GM21717 (cell line): ENCODE measurements around the gene VWF.

ENCODE experiments used
- ATAC-seq: cut with Tn5 transposase; IDR thresholded peaks from one replicate; pipeline ENCODE4 v1.9.1; 2021; ENCODE audit warnings: mild to moderate bottlenecking, moderate library complexity; ENCODE audit not compliant: unreplicated experiment

VWF gene

DNA sequence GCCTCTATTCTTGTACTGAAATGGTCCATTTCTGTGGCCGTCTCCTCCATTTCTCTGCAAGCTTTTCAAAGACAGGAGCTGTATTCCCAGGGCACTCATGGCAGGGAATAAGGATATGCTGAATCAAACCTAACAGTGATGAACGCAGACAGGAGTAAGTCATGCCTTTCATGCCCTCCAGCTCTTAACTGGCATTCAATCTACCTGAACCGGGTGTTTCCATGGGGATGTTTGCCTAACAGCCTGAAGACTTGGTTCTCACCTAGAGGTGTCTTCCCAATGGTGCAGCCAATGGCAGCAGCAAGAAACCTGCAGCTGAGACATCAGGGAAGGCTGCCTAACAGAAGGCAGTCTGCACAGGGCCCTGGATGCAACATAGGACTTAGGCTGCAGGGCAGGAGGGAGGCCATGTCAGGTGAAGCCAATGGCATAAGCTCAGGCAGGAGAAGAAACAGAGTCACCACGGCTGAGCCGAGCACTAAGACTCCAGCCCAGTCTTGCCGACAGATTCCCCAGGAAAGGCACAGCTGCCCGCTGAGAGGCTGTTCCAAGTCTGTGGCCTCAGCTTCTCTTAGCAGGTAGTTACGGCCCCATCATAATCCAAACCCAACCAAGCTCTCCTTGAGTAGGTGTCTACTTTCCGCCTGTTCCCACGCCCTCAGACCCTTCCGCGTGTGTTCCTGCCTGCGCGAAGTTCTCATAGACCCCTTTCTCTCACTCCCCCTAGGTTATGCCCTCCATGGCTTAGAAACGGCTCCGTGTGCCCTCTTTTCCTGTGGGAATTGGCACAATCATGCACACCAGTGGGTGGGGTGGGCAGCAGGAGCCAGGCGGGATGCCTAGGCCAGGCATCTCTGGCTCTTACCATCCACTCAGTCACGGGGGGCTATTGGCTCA, 44.1 kb downstream of the VWF start:
- ATAC-seq = no peak

DNA sequence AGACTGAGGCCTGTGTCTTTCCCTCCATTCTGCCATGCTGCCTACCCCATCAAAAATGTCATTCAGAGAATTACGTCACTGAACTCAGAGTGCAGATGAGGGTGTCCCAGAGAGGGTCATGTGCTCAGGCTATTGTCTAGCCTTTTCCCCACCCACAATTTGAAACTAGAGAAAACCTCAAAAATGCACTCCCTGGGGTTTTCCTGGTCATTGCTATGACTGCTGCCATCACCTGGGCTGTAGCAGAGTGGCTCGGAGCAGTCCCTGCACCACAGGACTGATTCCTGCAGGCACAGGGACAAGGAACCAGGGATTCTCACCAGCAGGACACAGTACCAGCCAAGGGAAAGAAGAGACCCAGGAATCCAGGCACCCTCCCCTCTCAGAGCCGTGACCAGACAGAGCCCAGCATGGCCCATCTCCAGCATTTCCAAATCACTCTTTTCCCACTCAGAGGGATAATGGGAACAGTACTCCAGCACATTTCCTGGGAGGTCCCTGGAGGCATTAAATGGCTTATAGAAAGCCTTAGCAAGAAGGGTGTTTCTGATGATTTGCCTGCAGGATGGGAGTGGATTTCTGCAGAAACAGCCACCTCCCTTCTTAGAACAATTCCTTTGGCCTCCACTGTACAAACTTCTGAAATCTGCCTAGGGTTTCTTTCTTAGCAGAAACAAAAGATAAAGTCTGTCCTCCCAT, 45.9 kb downstream of the VWF start:
- ATAC-seq = no peak

DNA sequence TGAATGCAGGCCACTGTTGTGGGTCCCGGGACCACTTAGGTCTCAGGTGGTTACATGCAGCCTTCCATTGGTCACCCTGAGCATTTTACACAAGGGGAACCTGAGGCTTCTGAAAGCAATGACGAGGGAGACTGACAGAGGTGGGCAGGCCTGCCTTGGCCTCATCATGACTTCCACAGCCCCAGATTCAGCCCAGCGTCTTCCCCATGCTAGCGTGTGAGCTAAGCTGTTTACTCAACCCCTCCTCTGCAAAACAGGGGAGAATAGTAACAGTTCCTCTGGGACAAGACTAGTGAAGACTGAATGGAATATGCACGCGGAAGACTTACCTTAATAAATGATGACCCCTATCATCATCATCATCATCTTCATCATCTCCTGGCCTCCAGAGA, 46.8 kb downstream of the VWF start:
- ATAC-seq = no peak

DNA sequence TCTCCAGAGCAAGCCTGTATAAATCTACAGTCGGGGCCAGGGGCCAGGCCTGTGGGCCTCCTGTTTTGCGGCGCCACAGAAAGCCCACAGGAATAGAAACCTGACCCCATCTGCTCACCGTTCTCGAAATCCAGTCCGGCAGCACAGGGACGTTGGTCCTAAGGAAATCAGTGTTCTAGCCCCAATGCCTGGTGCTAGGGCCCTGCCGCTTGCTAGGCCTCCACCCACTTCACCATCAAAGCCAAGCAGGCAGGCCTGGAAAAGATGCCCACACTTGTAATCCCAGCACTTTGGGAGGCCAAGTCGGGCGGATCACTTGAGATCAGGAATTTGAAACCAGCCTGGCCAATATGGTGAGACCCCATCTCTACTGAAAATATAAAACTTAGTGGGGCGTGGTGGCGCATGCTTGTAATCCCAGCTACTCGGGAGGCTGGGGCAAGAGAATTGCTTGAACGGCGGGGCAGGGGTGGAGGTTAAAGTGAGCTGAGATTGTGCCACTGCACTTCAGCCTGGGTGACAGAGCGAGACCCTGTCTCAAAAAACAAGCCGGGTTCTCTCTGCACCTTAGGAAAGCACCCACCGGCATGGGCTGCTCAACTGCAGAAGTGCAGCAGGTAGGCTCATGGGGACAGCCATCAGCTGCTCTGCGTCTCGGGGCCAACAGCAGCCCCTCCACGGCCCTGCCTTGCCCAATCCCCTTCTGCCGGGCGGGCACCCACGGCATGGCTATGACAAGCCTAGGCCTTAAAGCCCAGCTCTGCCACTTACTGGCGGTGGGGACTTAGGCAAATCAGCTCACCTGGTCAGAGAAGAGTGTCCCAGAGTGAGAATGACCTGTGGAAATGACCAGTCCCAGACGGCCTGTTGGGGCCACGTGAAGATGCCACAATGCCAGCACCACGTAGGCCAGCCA, 47.4 kb downstream of the VWF start:
- no peak for ATAC-seq

DNA sequence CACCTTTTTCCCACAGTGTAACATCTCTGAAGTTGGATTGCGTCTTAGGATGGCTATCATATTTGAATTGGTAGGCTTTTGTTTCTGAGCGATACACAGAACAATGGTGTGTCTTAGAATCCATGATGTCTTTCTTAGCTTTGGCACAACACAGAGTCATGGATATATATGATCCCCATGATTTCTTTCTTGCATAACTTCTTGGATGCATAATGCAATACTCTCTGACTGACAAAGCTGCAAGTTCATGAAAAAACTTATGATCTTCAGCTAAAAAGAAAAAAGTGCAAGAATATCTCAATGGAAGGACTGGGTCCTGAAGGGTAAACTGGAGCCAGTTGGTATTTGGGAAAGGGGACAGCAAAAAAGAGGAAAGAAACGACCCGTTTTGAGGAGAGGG, 48.1 kb downstream of the VWF start:
- ATAC-seq = no peak

DNA sequence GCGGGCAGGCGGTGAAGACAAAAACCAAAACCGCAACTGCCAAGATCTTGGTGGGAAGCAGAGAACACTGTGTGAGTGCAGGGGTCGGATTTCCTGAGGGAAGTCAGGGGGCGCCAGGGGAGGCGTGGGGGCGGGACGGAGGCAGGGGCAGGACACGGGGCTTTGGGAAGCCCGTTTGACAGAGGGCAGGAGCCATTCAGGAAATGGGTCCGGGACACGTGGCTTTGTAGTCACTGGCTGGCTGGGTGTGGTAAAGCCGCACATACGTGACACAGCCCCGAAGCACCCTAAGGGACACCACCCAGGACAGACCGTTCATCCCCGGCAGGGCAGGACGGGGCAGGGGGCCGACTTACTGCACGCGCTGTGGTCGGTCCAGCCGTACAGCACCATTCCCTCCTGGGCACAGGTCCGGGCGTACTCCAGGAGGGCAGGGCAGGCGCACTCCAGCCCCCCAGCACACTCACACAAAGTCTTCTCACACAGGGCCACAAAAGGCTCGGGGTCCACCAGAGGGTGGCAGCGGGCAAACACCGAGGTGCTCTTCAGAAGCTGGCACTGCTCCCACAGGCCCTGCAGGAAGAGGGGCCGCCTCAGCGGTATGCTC, 49.4 kb downstream of the VWF start:
- ATAC-seq = no peak

DNA sequence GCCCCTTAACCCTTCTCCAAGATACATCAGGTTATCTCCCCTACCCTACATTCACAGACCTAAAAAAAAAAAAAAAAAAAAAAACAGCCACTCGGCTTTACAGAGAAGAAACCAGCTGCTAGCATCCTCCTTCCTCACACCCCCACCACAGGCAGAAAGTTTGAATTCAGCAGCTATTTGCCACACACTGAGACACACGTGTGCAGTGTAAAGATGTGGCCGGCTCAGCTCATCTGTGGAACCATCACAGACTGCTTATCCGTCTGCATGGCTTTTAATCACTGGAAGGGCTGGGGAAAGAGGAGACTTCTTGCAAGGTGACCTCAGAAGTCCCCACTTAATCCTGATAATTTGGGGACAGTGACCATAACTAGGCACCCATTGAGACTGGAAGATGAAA, 50.0 kb downstream of the VWF start:
- ATAC-seq = no peak

DNA sequence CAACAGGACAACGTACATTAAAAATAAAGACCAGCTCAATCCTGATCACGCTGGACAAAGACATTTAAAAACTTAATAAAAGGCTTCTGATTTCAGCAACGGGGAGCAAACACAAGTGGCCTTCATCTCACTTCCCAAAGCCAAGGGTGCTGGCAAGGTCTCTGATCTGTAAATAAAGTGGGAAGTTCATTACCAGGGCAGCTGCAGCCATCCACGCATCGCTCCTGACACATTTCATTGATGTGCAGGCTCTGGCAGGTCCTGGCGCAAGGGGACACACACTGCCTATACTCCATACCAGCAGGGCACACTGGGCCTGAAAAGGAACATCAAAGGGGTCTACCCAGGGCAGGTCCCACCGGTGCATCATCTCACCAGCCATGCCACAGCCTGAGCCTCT, 51.0 kb downstream of the VWF start:
- no peak for ATAC-seq

DNA sequence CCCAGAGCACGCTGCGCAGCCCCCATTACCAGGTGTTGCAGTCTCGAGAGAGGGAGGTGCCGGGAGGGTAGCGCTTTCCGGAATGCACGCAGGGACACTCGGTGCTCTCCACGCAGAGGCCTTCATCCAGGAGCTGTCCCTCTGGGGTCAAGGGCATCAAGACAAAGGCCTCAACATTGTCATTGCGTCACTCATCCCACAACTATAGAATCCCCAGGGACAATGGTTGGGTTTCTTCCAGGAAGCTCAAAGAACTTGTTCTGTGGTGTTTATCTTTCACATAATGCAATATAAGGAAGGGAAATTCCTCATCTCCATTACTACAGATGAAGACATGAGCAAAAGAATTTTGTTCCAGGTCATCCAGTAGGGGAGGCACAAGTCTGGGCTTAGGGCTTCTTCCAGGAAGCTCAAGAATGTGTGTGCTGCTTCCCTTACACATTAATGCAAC, 52.1 kb downstream of the VWF start:
- no peak for ATAC-seq

DNA sequence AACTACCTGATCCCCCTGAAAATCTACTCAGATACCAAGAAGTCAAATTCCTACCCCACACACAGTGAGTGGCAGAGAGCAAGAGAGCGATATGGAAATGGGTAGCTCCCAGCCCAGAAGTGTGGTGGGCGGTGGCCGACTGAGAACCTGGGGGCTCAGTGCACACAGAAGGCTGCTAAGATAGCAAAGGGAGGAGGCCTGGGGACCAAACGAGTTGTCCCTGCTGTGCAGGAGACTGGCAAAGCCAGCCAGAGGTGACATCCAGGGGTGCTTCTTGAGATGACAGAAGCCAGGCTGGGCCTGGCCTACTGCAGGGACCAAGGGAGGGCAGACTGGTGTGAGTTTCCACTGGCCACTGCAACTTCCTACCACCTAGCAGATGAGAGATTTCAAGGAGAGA, 52.9 kb downstream of the VWF start:
- ATAC-seq = no peak

DNA sequence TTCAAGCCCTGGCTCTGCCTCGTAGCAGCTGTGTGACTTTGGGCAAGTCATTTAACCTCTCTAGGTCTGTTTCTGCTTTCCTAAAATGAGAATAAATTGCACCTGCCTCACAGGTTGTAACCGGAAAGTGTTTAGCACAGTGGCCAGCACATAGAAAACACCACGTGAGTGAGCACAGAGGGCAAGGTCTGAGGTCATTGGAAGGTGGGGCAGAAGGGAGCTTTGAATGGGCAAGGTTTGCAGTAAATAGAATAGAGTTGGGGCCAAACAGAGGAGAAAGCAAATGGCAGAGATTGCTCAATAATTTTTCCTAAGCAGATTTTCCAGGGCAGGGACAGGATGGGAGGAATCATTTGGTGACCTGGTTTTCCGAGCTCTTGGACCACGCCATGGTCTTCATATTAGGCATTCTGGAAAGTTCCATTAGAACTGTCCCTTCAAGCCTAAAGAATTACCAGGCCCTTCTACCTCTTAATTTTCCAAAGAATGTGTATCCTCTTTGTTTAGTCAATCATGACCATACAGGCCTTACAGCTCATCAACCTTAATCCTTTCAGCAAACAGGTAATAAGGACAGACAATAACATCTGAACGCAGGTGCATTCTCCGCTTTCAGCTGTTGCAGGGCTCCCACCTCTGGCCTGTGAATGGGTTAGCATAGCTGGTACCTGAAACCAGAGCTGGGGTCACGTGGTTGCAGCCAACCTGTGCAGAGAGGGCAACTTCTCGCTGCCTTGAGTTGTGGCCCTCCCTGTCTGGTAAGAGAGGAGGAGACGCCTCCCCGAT, 53.8 kb downstream of the VWF start:
- ATAC-seq = no peak

DNA sequence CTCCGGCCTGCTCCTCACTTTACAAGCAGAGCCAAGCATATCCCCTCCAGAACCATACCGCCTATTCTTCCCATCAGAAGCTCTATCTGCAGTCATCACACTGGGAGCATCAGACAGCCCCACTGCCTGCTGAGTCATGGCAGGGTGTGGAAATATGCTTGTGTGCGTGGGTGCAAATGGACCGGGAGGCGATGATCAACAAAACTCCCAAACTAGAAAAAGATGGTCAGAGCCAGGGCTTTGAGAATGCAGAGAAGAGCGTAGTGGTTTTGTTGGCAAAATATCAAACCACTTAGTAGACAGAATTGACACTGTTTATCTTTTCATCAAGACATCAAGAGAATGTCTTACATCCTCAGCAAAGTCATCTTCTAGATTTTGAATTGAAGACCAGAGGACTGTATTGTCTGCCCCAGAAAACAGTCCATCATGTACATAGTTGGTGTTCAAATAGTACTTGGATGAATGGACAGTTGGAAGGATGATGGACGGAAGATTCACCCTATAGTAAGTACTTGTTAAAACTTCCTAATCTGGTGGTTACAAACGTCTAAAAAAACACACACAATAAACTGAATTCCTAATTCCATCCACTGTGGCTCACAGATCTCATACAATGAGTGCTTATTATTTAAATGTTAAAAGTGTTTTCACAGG, 54.9 kb downstream of the VWF start:
- no peak for ATAC-seq

DNA sequence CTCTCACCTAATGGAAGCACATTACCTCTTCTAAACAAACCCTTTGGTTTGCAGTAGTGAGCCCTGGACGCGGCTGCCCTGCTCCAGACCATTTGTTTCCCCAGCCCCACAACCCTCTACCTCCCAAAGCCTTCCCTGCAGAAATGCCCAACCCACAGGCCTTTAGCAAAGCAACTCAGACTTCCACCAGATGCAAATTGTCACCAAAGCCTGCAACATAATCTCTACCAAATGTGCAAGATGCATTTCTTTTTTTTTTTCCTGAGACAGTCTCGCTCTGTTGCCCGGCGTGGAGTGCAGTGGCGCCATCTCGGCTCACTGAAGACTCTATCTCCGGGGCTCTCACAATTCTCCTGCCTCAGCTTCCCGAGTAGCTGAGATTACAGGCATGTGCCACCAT, 56.2 kb downstream of the VWF start:
- no peak for ATAC-seq

DNA sequence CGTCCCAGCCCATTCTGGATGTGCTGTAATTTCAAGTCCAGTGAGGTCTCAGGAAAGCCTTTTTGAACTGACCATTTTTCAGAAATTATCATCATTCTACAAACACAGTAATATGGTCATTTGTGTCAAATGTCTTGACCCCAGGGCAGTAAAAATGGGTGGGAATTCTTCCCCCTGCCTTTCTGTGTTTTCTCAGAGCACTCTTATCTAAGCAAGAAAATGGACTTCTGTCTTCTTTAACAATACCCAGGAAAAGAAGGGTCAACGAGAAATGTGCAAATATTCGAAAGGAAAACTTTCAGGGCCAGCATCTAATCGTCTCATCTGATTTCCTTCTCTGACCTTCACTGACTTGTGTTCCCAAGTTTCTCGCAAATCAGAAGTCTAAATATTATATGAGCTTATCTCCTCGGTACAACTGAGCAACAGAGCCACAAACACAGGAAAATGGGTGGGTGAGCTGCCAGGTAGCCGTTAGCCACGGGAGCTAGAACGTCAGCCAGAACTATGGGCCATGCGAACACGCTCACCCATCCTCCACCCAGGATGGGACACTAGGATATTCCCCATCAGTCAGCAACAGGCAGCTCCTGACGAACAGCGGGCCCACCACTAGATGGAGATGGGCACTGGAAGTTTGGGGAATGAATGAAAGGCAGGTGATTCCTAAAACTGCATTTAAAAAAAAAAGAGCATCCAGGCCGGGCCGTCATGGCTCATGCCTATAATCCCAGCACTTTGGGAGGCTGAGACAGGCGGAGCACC, 57.1 kb downstream of the VWF start:
- ATAC-seq = no peak

DNA sequence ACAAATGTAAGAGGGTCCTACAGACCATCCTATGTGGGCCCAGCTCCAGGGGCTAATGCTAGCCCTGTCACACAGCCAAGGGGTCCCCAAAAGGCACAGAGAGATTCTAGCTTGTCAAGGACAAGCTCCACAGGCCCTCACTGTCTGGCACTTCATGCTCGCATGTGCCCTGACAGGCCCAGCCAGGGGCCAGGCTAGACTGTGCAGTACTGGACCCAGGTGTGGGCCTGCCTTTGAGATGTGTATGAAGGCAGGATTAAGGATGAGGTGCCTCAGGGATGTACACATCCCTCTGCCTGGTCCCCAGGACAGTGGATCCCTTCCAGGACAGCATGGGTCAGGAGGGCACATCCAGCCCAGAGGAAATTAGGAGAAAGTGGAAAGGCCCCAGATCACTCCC, 57.8 kb downstream of the VWF start:
- no peak for ATAC-seq

DNA sequence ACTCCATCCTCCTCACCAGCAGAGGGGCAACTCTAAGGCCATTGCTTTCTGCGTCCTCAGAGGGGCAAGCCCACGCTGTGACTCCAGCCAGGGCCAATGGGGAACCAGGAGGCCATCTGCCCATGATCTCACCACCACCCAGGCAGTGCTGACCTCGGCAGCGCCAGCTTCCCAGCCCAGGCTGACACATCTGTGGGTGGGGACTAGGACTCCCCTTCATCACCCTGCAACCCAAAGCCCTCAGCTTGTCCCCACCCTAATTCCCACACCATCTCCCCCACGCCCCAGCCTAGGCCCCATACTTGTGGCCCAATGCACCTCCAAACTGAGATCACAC, 58.6 kb downstream of the VWF start:
- no peak for ATAC-seq

DNA sequence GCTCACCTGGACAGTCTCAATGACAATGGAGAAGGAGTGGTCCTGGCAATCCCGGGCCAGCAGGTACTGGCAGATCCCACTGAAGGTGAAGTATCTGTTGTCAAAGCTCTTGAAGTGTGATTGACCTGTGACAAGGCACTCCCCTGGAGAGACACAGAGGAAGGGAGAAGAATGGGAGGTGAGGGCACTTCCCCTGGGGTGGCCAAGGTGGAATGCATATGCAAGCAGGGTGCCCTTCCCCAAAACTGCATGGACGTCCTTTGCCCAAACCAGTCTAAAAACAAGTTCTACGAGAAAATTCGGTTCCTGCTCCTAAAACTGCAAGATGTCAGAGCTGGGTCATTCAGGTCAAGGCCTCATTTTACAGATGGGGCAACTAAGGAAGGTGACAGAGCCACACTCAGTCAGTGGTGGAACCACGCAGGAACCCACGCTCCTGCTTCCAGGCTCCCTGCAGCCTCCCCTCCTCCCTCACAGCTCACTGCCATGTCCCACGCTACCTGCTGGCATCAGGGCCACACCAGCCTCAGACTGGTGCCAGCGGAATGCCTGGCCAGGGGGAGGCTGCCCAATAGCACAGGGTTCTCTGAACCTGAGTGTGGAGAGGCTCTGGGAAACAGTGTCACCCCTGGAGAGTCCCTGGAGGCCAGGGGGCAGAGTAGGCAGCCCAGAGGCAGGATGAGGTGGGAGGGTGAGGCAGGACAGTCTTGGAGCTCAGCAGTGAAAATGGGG, 59.2 kb downstream of the VWF start:
- ATAC-seq = no peak
